ENCODE results near the gene KRT1.
"Not testable (repeated sequence)": the region's sequence is repeated elsewhere in the genome, so short reads cannot be mapped to it uniquely, and the experiment has no call there.

The KRT1 gene

GRCh38 chr12:52681526-52682380 lies 1.5 kb upstream of the KRT1 start:
- no peak for DNase-seq

- DNase-seq = no peak
These were observed 332 bp downstream of the KRT1 start for GRCh38 chr12:52679875-52680274.

- no peak for DNase-seq
These were observed 2.5 kb downstream of the KRT1 start for GRCh38 chr12:52677671-52678070.

- no peak for DNase-seq
These were observed 3.1 kb downstream of the KRT1 start for GRCh38 chr12:52677126-52677525.

- DNase-seq = no peak
These were observed 4.0 kb downstream of the KRT1 start for GRCh38 chr12:52676163-52676562.

GRCh38 chr12:52675301-52675701 lies 4.9 kb downstream of the KRT1 start:
- no peak for DNase-seq

GRCh38 chr12:52674433-52674775 lies 5.8 kb downstream of the KRT1 start:
- no peak for DNase-seq

GRCh38 chr12:52673713-52674432 lies 6.3 kb downstream of the KRT1 start:
- DNase-seq = no peak

GRCh38 chr12:52673217-52673616 lies 7.0 kb downstream of the KRT1 start:
- DNase-seq = no peak

- DNase-seq = peak in 1 of 2 experiments; percentile 10
These were observed 7.8 kb downstream of the KRT1 start for GRCh38 chr12:52672321-52672933.

GRCh38 chr12:52670961-52671360 lies 9.2 kb downstream of the KRT1 start:
- DNase-seq = no peak

GRCh38 chr12:52670506-52670905 lies 9.7 kb downstream of the KRT1 start:
- DNase-seq = no peak

GRCh38 chr12:52669941-52670340 lies 10.3 kb downstream of the KRT1 start:
- not testable (repeated sequence) for DNase-seq

- no peak for DNase-seq
These were observed 10.8 kb downstream of the KRT1 start for GRCh38 chr12:52669426-52669825.

GRCh38 chr12:52667931-52668330 lies 12.3 kb downstream of the KRT1 start:
- no peak for DNase-seq

- DNase-seq = no peak
These were observed 12.7 kb downstream of the KRT1 start for GRCh38 chr12:52667509-52667908.

GRCh38 chr12:52666471-52666870 lies 13.7 kb downstream of the KRT1 start:
- DNase-seq = no peak

- no peak for DNase-seq
These were observed 16.8 kb downstream of the KRT1 start for GRCh38 chr12:52663420-52663819.

GRCh38 chr12:52662918-52663229 lies 17.3 kb downstream of the KRT1 start:
- DNase-seq = no peak

- DNase-seq = no peak
These were observed 17.9 kb downstream of the KRT1 start for GRCh38 chr12:52662093-52662917.

- no peak for DNase-seq
These were observed 18.5 kb downstream of the KRT1 start for GRCh38 chr12:52661668-52662067.

GRCh38 chr12:52660934-52661499 lies 19.2 kb downstream of the KRT1 start:
- no peak for DNase-seq

- DNase-seq = no peak
These were observed 20.3 kb downstream of the KRT1 start for GRCh38 chr12:52659951-52660350.

Data from SW 1271 (cell line).